Tibial nerve (tissue), 4 donors: ENCODE data around the gene UCHL5. TPM values are rescaled to one million over a fixed set of nuclear protein-coding genes. Genes with fewer than 3 reads are reported as not detected.

Source experiments
- DNase-seq, 2 donors: peaks; one replicate each; pipeline ENCODE4 v3.0.0-alpha.2; 2019; ENCODE audit warnings: low spot score in 2 of 2
- H3K27ac ChIP-seq, 4 donors: fragments of 200-600 bp; sonication (generic) in 3 of 4; one replicate each; pipeline ENCODE4 v1.5.1; 2017 to 2019; ENCODE audit warnings: mild to moderate bottlenecking in 1 of 4
- H3K27me3 ChIP-seq, 2 donors: fragments of 200-600 bp; sonication (generic) in 1 of 2; one replicate each; pipeline versions ENCODE4 v1.5.1 to v1.6.0; 2017 to 2019
- H3K36me3 ChIP-seq, 3 donors: fragments of 200-600 bp; sonication (generic); one replicate each; pipeline ENCODE4 v1.5.1; 2018 to 2019
- H3K4me1 ChIP-seq, 4 donors: fragments of 200-600 bp; sonication (generic) in 3 of 4; one replicate each; pipeline ENCODE4 v1.5.1; 2017 to 2019
- H3K4me3 ChIP-seq, 4 donors: fragments of 200-600 bp; sonication (generic) in 3 of 4; one replicate each; pipeline ENCODE4 v1.5.1; 2017 to 2019; ENCODE audit warnings: mild to moderate bottlenecking in 1 of 4, moderate library complexity in 1 of 4
- H3K9me3 ChIP-seq, 4 donors: fragments of 200-600 bp; sonication (generic) in 3 of 4; one replicate each; pipeline ENCODE4 v1.5.1; 2017 to 2019
- CTCF ChIP-seq, 5 experiments: fragments of 200-600 bp in 3 of 5; fragments of 450-650 bp in 2 of 5; sonication (generic) in 3 of 5; IDR thresholded peaks; one replicate each; pipeline ENCODE4 v1.5.1; 2016 to 2019; ENCODE audit warnings: antibody characterized with exemption in 5 of 5, mild to moderate bottlenecking in 3 of 5, moderate library complexity in 2 of 5
- EP300 ChIP-seq, 2 donors: sonication (generic); formaldehyde crosslinking; IDR thresholded peaks; one replicate each; pipeline ENCODE4 v1.6.1; 2017; ENCODE audit warnings: antibody characterized with exemption in 2 of 2, mild to moderate bottlenecking in 1 of 2
- POLR2A ChIP-seq, 2 donors: fragments of 450-650 bp; IDR thresholded peaks; one replicate each; pipeline ENCODE4 v1.6.1; 2017; ENCODE audit warnings: antibody characterized with exemption in 2 of 2, mild to moderate bottlenecking in 2 of 2, moderate library complexity in 2 of 2
- WGBS, 2 donors: methylation state at CpG; one replicate each; pipeline ENCODE4 v1.1.5; 2018; 5-methylcytosine and 5-hydroxymethylcytosine counted together
- total RNA-seq, 4 donors: library from RNA; depleted of rRNA; stranded (reverse); fragments of >200 nt; gene quantifications; one replicate each; pipeline ENCODE4 v1.1.0, GENCODE V29; 2016

UCHL5 gene
- total RNA-seq, 4 donors from 2014 or later: 22.2 to 50.0 (median 29.0) TPM

- no peak for TF ChIP-seq CTCF (IDR thresholded peaks at IDR 0.05)
- no peak for TF ChIP-seq POLR2A (IDR thresholded peaks at IDR 0.05)
- no peak for TF ChIP-seq EP300 (IDR thresholded peaks at IDR 0.05)
- Histone ChIP-seq H3K9me3 (no peaks in the 10 kb centered on the region), H3K4me1 (no peaks in the 10 kb centered on the region), H3K27ac (no peak overlapping the region), H3K27me3 (no peaks in the 10 kb centered on the region), H3K4me3 (no peak overlapping the region), H3K36me3 (no peaks in the 10 kb centered on the region)
- WGBS, 2 donors: 90 to 94% methylated on average over 2 of the region's 2 CpGs
- no peak for DNase-seq
Measured at GRCh38 chr1:192973988-192974387, 85.2 kb downstream of the UCHL5 start.

- WGBS, 2 donors: 78 to 83% methylated on average over 1 of the region's 1 CpG
- TF ChIP-seq CTCF (IDR thresholded peaks at IDR 0.05) (no peak), POLR2A (IDR thresholded peaks at IDR 0.05) (no peak), EP300 (IDR thresholded peaks at IDR 0.05) (no peak)
Measured at GRCh38 chr1:192973202-192973601, 86.0 kb downstream of the UCHL5 start.

GRCh38 chr1:192969091-192969490 is 90.1 kb downstream of the UCHL5 start:
- no peak overlapping the region for H3K27ac ChIP-seq
- DNase-seq: no peak
- no peak overlapping the region for H3K4me3 ChIP-seq
- H3K9me3 ChIP-seq: peaks cover 0 to 4% (median 0%) of the 10 kb centered on the region in 4 donors
- no peaks in the 10 kb centered on the region for H3K4me1 ChIP-seq
- TF ChIP-seq POLR2A (IDR thresholded peaks at IDR 0.05) (no peak), CTCF (IDR thresholded peaks at IDR 0.05) (no peak), EP300 (IDR thresholded peaks at IDR 0.05) (no peak)
- no peaks in the 10 kb centered on the region for H3K27me3 ChIP-seq
- WGBS, 2 donors: 82 to 94% methylated on average over 1 of the region's 1 CpG
- no peaks in the 10 kb centered on the region for H3K36me3 ChIP-seq

More at GRCh38 chr1:192973202-192973601, 86.0 kb downstream of the UCHL5 start:
- peak overlapping the region in 1 of 4 donors; percentile 14 for H3K27ac ChIP-seq
- H3K4me3 ChIP-seq: no peak overlapping the region
- H3K4me1 ChIP-seq: no peaks in the 10 kb centered on the region
- no peak for DNase-seq
- H3K27me3 ChIP-seq: no peaks in the 10 kb centered on the region
- no peaks in the 10 kb centered on the region for H3K36me3 ChIP-seq
- H3K9me3 ChIP-seq: no peaks in the 10 kb centered on the region

- no peaks in the 10 kb centered on the region for H3K4me1 ChIP-seq
- no peak overlapping the region for H3K27ac ChIP-seq
- no peaks in the 10 kb centered on the region for H3K27me3 ChIP-seq
- H3K4me3 ChIP-seq: no peak overlapping the region
- H3K9me3 ChIP-seq: peaks cover 0 to 4% (median 0%) of the 10 kb centered on the region in 4 donors
- H3K36me3 ChIP-seq: no peaks in the 10 kb centered on the region
- no peak for TF ChIP-seq CTCF (IDR thresholded peaks at IDR 0.05)
- DNase-seq: no peak
Measured at GRCh38 chr1:192968323-192968722, 90.8 kb downstream of the UCHL5 start.

GRCh38 chr1:192967901-192968300 is 91.3 kb downstream of the UCHL5 start:
- Histone ChIP-seq H3K9me3 (peaks cover 0 to 4% (median 0%) of the 10 kb centered on the region in 4 donors), H3K4me1 (no peaks in the 10 kb centered on the region), H3K36me3 (no peaks in the 10 kb centered on the region), H3K4me3 (no peak overlapping the region), H3K27ac (no peak overlapping the region), H3K27me3 (no peaks in the 10 kb centered on the region)
- DNase-seq: no peak
- whole genome bisulfite sequencing, 2 donors: 33 to 48% methylated on average over 1 of the region's 1 CpG
- TF ChIP-seq EP300 (IDR thresholded peaks at IDR 0.05): no peak
- TF ChIP-seq POLR2A (IDR thresholded peaks at IDR 0.05): no peak
- TF ChIP-seq CTCF (IDR thresholded peaks at IDR 0.05): no peak
